Parathyroid adenoma (tissue), 2 donors: ENCODE measurements around the gene VAV1.

Experiments used
- H2AFZ ChIP-seq: fragments of 300-600 bp; sonication (generic); one replicate; pipeline ENCODE4 v1.7.0; 2017; ENCODE audit warnings: antibody characterized with exemption, mild to moderate bottlenecking
- H3K27ac ChIP-seq: fragments of 300-600 bp; sonication (generic); one replicate; pipeline ENCODE4 v1.7.0; 2017
- H3K27me3 ChIP-seq: fragments of 300-600 bp; sonication (generic); one replicate; pipeline ENCODE4 v1.7.0; 2017; ENCODE audit warnings: low read length; ENCODE audit not compliant: control insufficient read depth, insufficient read depth
- H3K36me3 ChIP-seq: fragments of 300-600 bp; sonication (generic); one replicate; pipeline ENCODE4 v1.7.0; 2017; ENCODE audit warnings: low read length; ENCODE audit not compliant: control insufficient read depth, insufficient read depth
- H3K4me1 ChIP-seq: fragments of 300-600 bp; sonication (generic); one replicate; pipeline ENCODE4 v1.7.0; 2017; ENCODE audit warnings: control low read depth
- H3K4me2 ChIP-seq: fragments of 300-600 bp; sonication (generic); one replicate; pipeline ENCODE4 v1.7.0; 2017; ENCODE audit warnings: low read length
- H3K4me3 ChIP-seq: fragments of 300-600 bp; sonication (generic); one replicate; pipeline ENCODE4 v1.7.0; 2017; ENCODE audit warnings: low read depth, low read length
- H3K79me2 ChIP-seq: fragments of 300-600 bp; sonication (generic); one replicate; pipeline ENCODE4 v1.7.0; 2017; ENCODE audit warnings: control low read depth
- H3K9ac ChIP-seq: fragments of 300-600 bp; sonication (generic); one replicate; pipeline ENCODE4 v1.7.0; 2017; ENCODE audit warnings: mild to moderate bottlenecking
- H3K9me3 ChIP-seq: fragments of 300-600 bp; sonication (generic); one replicate; pipeline ENCODE4 v1.7.0; 2017; ENCODE audit warnings: low read length; ENCODE audit not compliant: control insufficient read depth
- CTCF ChIP-seq: fragments of 300-600 bp; sonication (generic); IDR thresholded peaks from one replicate; pipeline ENCODE4 v1.7.0; 2017; ENCODE audit warnings: antibody characterized with exemption, mild to moderate bottlenecking
- donor health status: primary hyperparathyroidism.

Gene VAV1

GRCh38 chr19:6725513-6726231 lies 46.8 kb upstream of the VAV1 start:
- Histone ChIP-seq H3K9me3 (no peaks in the 10 kb centered on the region), H3K79me2 (no peaks in the 10 kb centered on the region), H3K9ac (no peak overlapping the region), H2AFZ (no peak overlapping the region), H3K4me3 (no peak overlapping the region), H3K4me1 (no peaks in the 10 kb centered on the region), H3K4me2 (no peak overlapping the region), H3K27me3 (no peaks in the 10 kb centered on the region), H3K27ac (no peak overlapping the region), H3K36me3 (no peaks in the 10 kb centered on the region)
- no peak for TF ChIP-seq CTCF

- no peaks in the 10 kb centered on the region for H3K4me1 ChIP-seq
- H3K9ac ChIP-seq: no peak overlapping the region
Measured at GRCh38 chr19:6728346-6728745, 44.2 kb upstream of the VAV1 start.

GRCh38 chr19:6729573-6730152 lies 42.8 kb upstream of the VAV1 start:
- Histone ChIP-seq H3K9me3 (no peaks in the 10 kb centered on the region), H2AFZ (no peak overlapping the region), H3K27me3 (no peaks in the 10 kb centered on the region), H3K9ac (no peak overlapping the region), H3K4me2 (no peak overlapping the region), H3K36me3 (no peaks in the 10 kb centered on the region), H3K79me2 (no peaks in the 10 kb centered on the region), H3K4me3 (no peak overlapping the region), H3K4me1 (no peaks in the 10 kb centered on the region), H3K27ac (no peak overlapping the region)
- no peak for TF ChIP-seq CTCF

More at GRCh38 chr19:6728346-6728745, 44.2 kb upstream of the VAV1 start:
- no peak overlapping the region for H2AFZ ChIP-seq
- H3K27me3 ChIP-seq: no peaks in the 10 kb centered on the region
- H3K4me3 ChIP-seq: no peak overlapping the region
- no peak for TF ChIP-seq CTCF
- H3K4me2 ChIP-seq: no peak overlapping the region
- no peak overlapping the region for H3K27ac ChIP-seq
- H3K9me3 ChIP-seq: no peaks in the 10 kb centered on the region
- no peaks in the 10 kb centered on the region for H3K79me2 ChIP-seq
- no peaks in the 10 kb centered on the region for H3K36me3 ChIP-seq

- H3K9me3 ChIP-seq: no peaks in the 10 kb centered on the region
- H3K4me2 ChIP-seq: no peak overlapping the region
- no peak overlapping the region for H3K27ac ChIP-seq
- no peak overlapping the region for H3K9ac ChIP-seq
- H3K4me1 ChIP-seq: no peaks in the 10 kb centered on the region
- H3K79me2 ChIP-seq: no peaks in the 10 kb centered on the region
- H3K4me3 ChIP-seq: no peak overlapping the region
- no peaks in the 10 kb centered on the region for H3K27me3 ChIP-seq
- no peaks in the 10 kb centered on the region for H3K36me3 ChIP-seq
- no peak for TF ChIP-seq CTCF
- H2AFZ ChIP-seq: no peak overlapping the region
Measured at GRCh38 chr19:6730153-6730804, 42.2 kb upstream of the VAV1 start.
